ENCODE data around the gene FBXL7.

GRCh38 chr5:15682566-15682965, 182.6 kb downstream of the FBXL7 start:
- TF ChIP-seq GLIS3 (CRISPR knock-in tag; IDR thresholded peaks at IDR 0.05) = no peak
- TF ChIP-seq BACH2 (CRISPR knock-in tag; IDR thresholded peaks at IDR 0.05; ENCODE audit: borderline replicate concordance) = no peak
- no peak for TF ChIP-seq TSHZ2 (CRISPR knock-in tag; IDR thresholded peaks at IDR 0.05)
- no peak for TF ChIP-seq OSR1 (CRISPR knock-in tag; IDR thresholded peaks at IDR 0.05)
- no peak for TF ChIP-seq ZC3H10 (CRISPR knock-in tag; IDR thresholded peaks at IDR 0.05)
- TF ChIP-seq ZFP3 (CRISPR knock-in tag; IDR thresholded peaks at IDR 0.05) = no peak
- no peak for TF ChIP-seq TCF4 (CRISPR knock-in tag; IDR thresholded peaks at IDR 0.05; ENCODE audit: borderline replicate concordance)
- no peak for TF ChIP-seq RARB (CRISPR knock-in tag; IDR thresholded peaks at IDR 0.05)
- no peak for TF ChIP-seq PATZ1 (CRISPR knock-in tag; IDR thresholded peaks at IDR 0.05; ENCODE audit: borderline replicate concordance)
- TF ChIP-seq CREB5 (CRISPR knock-in tag; IDR thresholded peaks at IDR 0.05; ENCODE audit: low read depth) = no peak
- TF ChIP-seq TOX (CRISPR knock-in tag; IDR thresholded peaks at IDR 0.05; ENCODE audit: borderline replicate concordance) = no peak
- no peak for TF ChIP-seq ZNF70 (CRISPR knock-in tag; IDR thresholded peaks at IDR 0.05)
